CD4-positive, alpha-beta memory T cell (primary cell): ENCODE results near the gene PRKAG3. TPM values are rescaled to one million over a fixed set of nuclear protein-coding genes. Genes with fewer than 3 reads are reported as not detected.

Experiments
- CTCF ChIA-PET: fragments of 350-600 bp; sonication (Branson Sonifier 250); formaldehyde crosslinking; loops from one replicate; lab custom pipeline; 2021; ENCODE audit warnings: inconsistent platforms; ENCODE audit not compliant: partially characterized antibody; lab: Charles Lee
- POLR2A ChIA-PET: fragments of 350-600 bp; sonication (Branson Sonifier 250); formaldehyde crosslinking; loops from one replicate; lab custom pipeline; 2021; ENCODE audit not compliant: partially characterized antibody; lab: Charles Lee
- DNase-seq, 5 donors: peaks; one replicate each; pipeline versions ENCODE4 v3.0.0 to v3.0.0-alpha.2; 2020 to 2022; ENCODE audit warnings: mixed read lengths in 1 of 5
- H3K27ac ChIP-seq: one replicate; pipeline ENCODE4 v1.7.0; 2013; ENCODE audit warnings: low read depth, low read length
- H3K27me3 ChIP-seq: 2 replicates; pipeline ENCODE4 v1.7.0; 2013; ENCODE audit warnings: mild to moderate bottlenecking, low read length, moderate library complexity; ENCODE audit not compliant: insufficient read depth
- H3K36me3 ChIP-seq: 2 replicates; pipeline ENCODE4 v1.7.0; 2013; ENCODE audit warnings: mild to moderate bottlenecking, low read length, moderate library complexity; ENCODE audit not compliant: insufficient read depth
- H3K4me1 ChIP-seq: 2 replicates; pipeline ENCODE4 v1.7.0; 2013; ENCODE audit warnings: mild to moderate bottlenecking, low read length, moderate library complexity; ENCODE audit not compliant: insufficient read depth
- H3K4me3 ChIP-seq, 2 donors: one replicate each; pipeline ENCODE4 v1.7.0; 2013; ENCODE audit warnings: low read length in 2 of 2, mild to moderate bottlenecking in 1 of 2
- H3K9me3 ChIP-seq, 2 donors: one replicate each; pipeline ENCODE4 v1.7.0; 2013; ENCODE audit warnings: low read length in 2 of 2, control low read depth in 1 of 2; ENCODE audit not compliant: control insufficient read depth in 1 of 2
- H3K27ac Mint-ChIP-seq, 7 donors: one replicate each; pipeline ENCODE4 v1.8.0; 2020 to 2021; ENCODE audit warnings: mixed read lengths in 7 of 7, mild to moderate bottlenecking in 6 of 7, inconsistent platforms in 3 of 7, moderate library complexity in 3 of 7
- H3K27me3 Mint-ChIP-seq, 2 donors: one replicate each; pipeline ENCODE4 v1.8.0; 2020 to 2021; ENCODE audit warnings: mixed read lengths in 2 of 2
- H3K36me3 Mint-ChIP-seq, 2 donors: one replicate each; pipeline ENCODE4 v1.8.0; 2020 to 2021; ENCODE audit warnings: mixed read lengths in 2 of 2, inconsistent platforms in 1 of 2, mild to moderate bottlenecking in 1 of 2
- H3K4me1 Mint-ChIP-seq, 4 donors: one replicate each; pipeline ENCODE4 v1.8.0; 2020 to 2021; ENCODE audit warnings: mixed read lengths in 4 of 4, mild to moderate bottlenecking in 1 of 4
- H3K4me3 Mint-ChIP-seq, 8 donors: one replicate each; pipeline ENCODE4 v1.8.0; 2020 to 2021; ENCODE audit warnings: mixed read lengths in 8 of 8, mild to moderate bottlenecking in 7 of 8, moderate library complexity in 6 of 8, inconsistent platforms in 3 of 8
- H3K9me3 Mint-ChIP-seq, 8 donors: one replicate each; pipeline ENCODE4 v1.8.0; 2020 to 2021; ENCODE audit warnings: mixed read lengths in 8 of 8, mild to moderate bottlenecking in 5 of 8, inconsistent platforms in 3 of 8, moderate library complexity in 1 of 8
- intact Hi-C: fragments of 100-400 bp; cut with micrococcal nuclease; formaldehyde crosslinking; loops from one replicate; pipeline ENCODE4 v1.15.1; 2023
- polyA plus RNA-seq, 2 donors: library from polyadenylated mRNA; unstranded; fragments of 300-500 nt; fragmentation: Illumina TruSeq; gene quantifications; one replicate each; pipeline ENCODE4 v1.2.3, GENCODE V29; 2021
- total RNA-seq, 2 experiments: library from RNA; stranded (reverse); gene quantifications; one replicate each; pipeline ENCODE4 v1.2.3, GENCODE V29; 2021

Gene PRKAG3
- total and polyA plus RNA-seq, 4 experiments from 2014 or later = not detected

GRCh38 chr2:218810256-218810655 is 21.3 kb downstream of the PRKAG3 start:
- Histone ChIP-seq H3K36me3 (no peaks in the 10 kb centered on the region), H3K9me3 (no peaks in the 10 kb centered on the region), H3K27me3 (peaks cover 12% of the 10 kb centered on the region), H3K4me3 (no peak overlapping the region), H3K4me1 (no peaks in the 10 kb centered on the region), H3K27ac (no peak overlapping the region)
- Mint-ChIP-seq H3K4me3 (no peak overlapping the region), H3K27me3 (peaks cover 21 to 33% of the 10 kb centered on the region in 2 donors), H3K36me3 (no peaks in the 10 kb centered on the region), H3K4me1 (no peaks in the 10 kb centered on the region), H3K27ac (no peak overlapping the region), H3K9me3 (peaks cover 0 to 5% (median 1%) of the 10 kb centered on the region in 8 donors)
- ChIA-PET POLR2A (no interaction called here), CTCF (no interaction called here)
- DNase-seq = no peak
- intact Hi-C loops = no loop called here

- H3K9me3 Mint-ChIP-seq = peaks cover 0 to 13% (median 9%) of the 10 kb centered on the region in 8 donors
- Histone ChIP-seq H3K27ac (no peak overlapping the region), H3K27me3 (peaks cover 12% of the 10 kb centered on the region), H3K4me1 (no peaks in the 10 kb centered on the region), H3K36me3 (no peaks in the 10 kb centered on the region), H3K4me3 (no peak overlapping the region), H3K9me3 (no peaks in the 10 kb centered on the region)
- no peaks in the 10 kb centered on the region for H3K36me3 Mint-ChIP-seq
- H3K4me1 Mint-ChIP-seq = peaks cover 0 to 1% (median 0%) of the 10 kb centered on the region in 4 donors
- H3K27ac Mint-ChIP-seq = no peak overlapping the region
- ChIA-PET POLR2A (no interaction called here), CTCF (no interaction called here)
- no peak for DNase-seq
- no peak overlapping the region for H3K4me3 Mint-ChIP-seq
- H3K27me3 Mint-ChIP-seq = peaks cover 23 to 35% of the 10 kb centered on the region in 2 donors
- intact Hi-C loops = no loop called here
Measured at GRCh38 chr2:218809515-218809914, 22.1 kb downstream of the PRKAG3 start.

- POLR2A ChIA-PET = no interaction called here
- Histone ChIP-seq H3K27me3 (peaks cover 12% of the 10 kb centered on the region), H3K9me3 (no peaks in the 10 kb centered on the region), H3K4me3 (no peak overlapping the region), H3K36me3 (no peaks in the 10 kb centered on the region), H3K27ac (no peak overlapping the region), H3K4me1 (peaks cover 6% of the 10 kb centered on the region)
- H3K4me3 Mint-ChIP-seq = no peak overlapping the region
- H3K27me3 Mint-ChIP-seq = peaks cover 19 to 30% of the 10 kb centered on the region in 2 donors
- H3K9me3 Mint-ChIP-seq = peaks cover 0 to 18% (median 14%) of the 10 kb centered on the region in 8 donors
- peaks cover under 1 to 3% (median 1%) of the 10 kb centered on the region in 4 donors for H3K4me1 Mint-ChIP-seq
- no peak overlapping the region for H3K27ac Mint-ChIP-seq
- intact Hi-C loops = no loop called here
- no peak for DNase-seq
- CTCF ChIA-PET = no interaction called here
- no peaks in the 10 kb centered on the region for H3K36me3 Mint-ChIP-seq
Measured at GRCh38 chr2:218807626-218808025, 24.0 kb downstream of the PRKAG3 start.

- ChIA-PET POLR2A (interaction anchor here (0.6 kb wide), 1 partner anchor 96 kb away, joined by 4 read pairs; no protein-coding TSS in a partner anchor), CTCF (no interaction called here)
- Mint-ChIP-seq H3K27me3 (peaks cover 19 to 29% of the 10 kb centered on the region in 2 donors), H3K9me3 (peaks cover 0 to 18% (median 14%) of the 10 kb centered on the region in 8 donors), H3K36me3 (no peaks in the 10 kb centered on the region), H3K4me1 (peaks cover 5 to 9% (median 6%) of the 10 kb centered on the region in 4 donors), H3K4me3 (no peak overlapping the region), H3K27ac (no peak overlapping the region)
- intact Hi-C loops = no loop called here
- H3K27me3 ChIP-seq = peaks cover 12% of the 10 kb centered on the region
- no peak overlapping the region for H3K4me3 ChIP-seq
- no peaks in the 10 kb centered on the region for H3K9me3 ChIP-seq
- H3K36me3 ChIP-seq = no peaks in the 10 kb centered on the region
- no peak overlapping the region for H3K27ac ChIP-seq
- peaks cover 13% of the 10 kb centered on the region for H3K4me1 ChIP-seq
- no peak for DNase-seq
Measured at GRCh38 chr2:218806346-218806978, 25.1 kb downstream of the PRKAG3 start.

- no peak overlapping the region for H3K4me3 ChIP-seq
- H3K36me3 ChIP-seq = no peaks in the 10 kb centered on the region
- no peak overlapping the region for H3K27ac ChIP-seq
- Mint-ChIP-seq H3K4me3 (no peak overlapping the region), H3K27me3 (peaks cover 17 to 28% of the 10 kb centered on the region in 2 donors), H3K4me1 (peaks cover 5 to 9% (median 6%) of the 10 kb centered on the region in 4 donors), H3K36me3 (no peaks in the 10 kb centered on the region), H3K27ac (no peak overlapping the region), H3K9me3 (peaks cover 0 to 18% (median 14%) of the 10 kb centered on the region in 8 donors)
- no peak for DNase-seq
- no peaks in the 10 kb centered on the region for H3K9me3 ChIP-seq
- H3K27me3 ChIP-seq = peaks cover 14% of the 10 kb centered on the region
- intact Hi-C loops = no loop called here
- ChIA-PET POLR2A (no interaction called here), CTCF (no interaction called here)
- H3K4me1 ChIP-seq = peaks cover 13% of the 10 kb centered on the region
Measured at GRCh38 chr2:218805627-218806026, 26.0 kb downstream of the PRKAG3 start.

- peaks cover 16% of the 10 kb centered on the region for H3K27me3 ChIP-seq
- H3K9me3 ChIP-seq = no peaks in the 10 kb centered on the region
- H3K27ac Mint-ChIP-seq = no peak overlapping the region
- no peak for DNase-seq
- no peak overlapping the region for H3K4me3 Mint-ChIP-seq
- POLR2A ChIA-PET = no interaction called here
- H3K4me3 ChIP-seq = no peak overlapping the region
- H3K4me1 Mint-ChIP-seq = peaks cover 5 to 9% (median 6%) of the 10 kb centered on the region in 4 donors
- intact Hi-C loops = no loop called here
- peaks cover 0 to 18% (median 14%) of the 10 kb centered on the region in 8 donors for H3K9me3 Mint-ChIP-seq
- no peak overlapping the region for H3K27ac ChIP-seq
- H3K36me3 ChIP-seq = no peaks in the 10 kb centered on the region
- H3K27me3 Mint-ChIP-seq = peaks cover 17 to 28% of the 10 kb centered on the region in 2 donors
- H3K36me3 Mint-ChIP-seq = no peaks in the 10 kb centered on the region
- CTCF ChIA-PET = no interaction called here
- H3K4me1 ChIP-seq = peaks cover 13% of the 10 kb centered on the region
Measured at GRCh38 chr2:218804817-218805216, 26.8 kb downstream of the PRKAG3 start.

- peaks cover 13% of the 10 kb centered on the region for H3K4me1 ChIP-seq
- intact Hi-C loops = no loop called here
- H3K27me3 ChIP-seq = peaks cover 8% of the 10 kb centered on the region
- H3K27ac Mint-ChIP-seq = peak overlapping the region in 1 of 7 donors; percentile 35
- POLR2A ChIA-PET = no interaction called here
- H3K9me3 Mint-ChIP-seq = peaks cover 0 to 18% (median 14%) of the 10 kb centered on the region in 8 donors
- peaks cover 19 to 27% of the 10 kb centered on the region in 2 donors for H3K27me3 Mint-ChIP-seq
- CTCF ChIA-PET = no interaction called here
- H3K4me3 ChIP-seq = no peak overlapping the region
- H3K4me3 Mint-ChIP-seq = peak overlapping the region in 4 of 8 donors; percentile 7 to 54 (median 24)
- H3K36me3 Mint-ChIP-seq = no peaks in the 10 kb centered on the region
- no peak overlapping the region for H3K27ac ChIP-seq
- no peaks in the 10 kb centered on the region for H3K9me3 ChIP-seq
- H3K36me3 ChIP-seq = no peaks in the 10 kb centered on the region
- DNase-seq = peak in 4 of 5 donors; percentile 57 to 73 (median 62)
- peaks cover 5 to 9% (median 6%) of the 10 kb centered on the region in 4 donors for H3K4me1 Mint-ChIP-seq
Measured at GRCh38 chr2:218802386-218802994, 29.1 kb downstream of the PRKAG3 start.
